ENCODE measurements around the gene SEPTIN8.

DNA sequence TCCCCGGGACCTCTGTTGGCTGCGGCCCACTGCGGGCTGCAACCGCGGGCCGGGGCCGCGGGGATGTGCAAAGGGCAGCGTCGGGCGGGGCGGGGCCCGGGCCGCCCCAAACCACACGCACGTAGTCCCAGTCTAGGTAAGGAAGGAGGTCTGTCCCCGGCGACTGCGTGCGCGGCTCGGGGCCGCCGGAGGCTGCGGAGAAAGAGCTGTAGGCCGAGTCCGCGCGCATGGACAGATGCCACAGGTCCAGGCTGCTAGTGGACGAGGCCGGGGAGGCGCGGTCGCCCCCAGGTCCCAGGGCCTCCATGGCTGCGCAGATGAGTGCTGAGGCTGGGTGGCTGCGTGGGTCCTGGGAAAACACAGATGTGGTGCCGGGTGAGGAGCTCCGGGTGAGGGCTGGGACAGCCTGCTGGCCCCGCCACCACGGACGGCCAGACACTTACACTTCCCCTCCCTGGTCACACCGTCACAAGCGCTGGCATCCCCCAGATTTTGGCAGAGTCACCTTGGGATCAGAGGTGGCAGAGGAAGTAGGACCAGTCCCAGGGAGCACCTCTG lies 48.9 kb upstream of the SEPTIN8 start:
- TF ChIP-seq CTCF (IDR thresholded peaks at IDR 0.05 in 4 of 5, conservative IDR thresholded peaks at IDR 0.05 in 1 of 5) (no peak), POLR2A (IDR thresholded peaks at IDR 0.05) (no peak)
